GM23338 (cell line): Measurements from ENCODE around the gene S100A7A. TPM values are rescaled to one million over a fixed set of nuclear protein-coding genes. Genes with fewer than 3 reads are reported as not detected.

Experiments used
- ATAC-seq: fragments of 200-7000 bp; cut with Tn5 transposase; 3 replicates; pipeline ENCODE4 v1.9.1; 2020
- DNase-seq: peaks from one replicate; pipeline ENCODE4 v3.0.0-alpha.2; 2015; ENCODE audit warnings: low spot score
- H2AFZ ChIP-seq: fragments of 200-600 bp; sonication (generic); 2 replicates; pipeline ENCODE4 v1.8.0; 2016; ENCODE audit warnings: antibody characterized with exemption, mild to moderate bottlenecking, moderate library complexity
- H3F3A ChIP-seq: fragments of 200-600 bp; sonication (generic); replicated peaks from 2 replicates; pipeline ENCODE4 v1.8.0; 2017; ENCODE audit warnings: antibody characterized with exemption, mixed run types, low read depth
- H3K27ac ChIP-seq: fragments of 200-600 bp; sonication (generic); 2 replicates; pipeline ENCODE4 v1.6.1; 2016; ENCODE audit warnings: low read depth
- H3K27me3 ChIP-seq: fragments of 200-600 bp; sonication (generic); 2 replicates; pipeline ENCODE4 v1.8.0; 2016; ENCODE audit warnings: mild to moderate bottlenecking, mixed run types, moderate library complexity; ENCODE audit not compliant: insufficient read depth
- H3K36me3 ChIP-seq: fragments of 200-600 bp; sonication (generic); 2 replicates; pipeline ENCODE4 v1.8.0; 2016; ENCODE audit warnings: mild to moderate bottlenecking; ENCODE audit not compliant: insufficient read depth
- H3K4me1 ChIP-seq: fragments of 200-600 bp; sonication (generic); 2 replicates; pipeline ENCODE4 v1.8.0; 2016; ENCODE audit warnings: mild to moderate bottlenecking, moderate library complexity; ENCODE audit not compliant: insufficient read depth
- H3K4me2 ChIP-seq: fragments of 200-600 bp; sonication (generic); 2 replicates; pipeline ENCODE4 v1.7.1; 2017; ENCODE audit warnings: mixed run types
- H3K4me3 ChIP-seq: fragments of 200-600 bp; sonication (generic); 2 replicates; pipeline ENCODE4 v1.6.1; 2016; ENCODE audit warnings: mixed run types
- H3K79me2 ChIP-seq: fragments of 200-600 bp; sonication (generic); replicated peaks from 2 replicates; pipeline ENCODE4 v1.8.0; 2017; ENCODE audit warnings: mild to moderate bottlenecking; ENCODE audit not compliant: insufficient read depth
- H3K9me2 ChIP-seq: fragments of 200-600 bp; sonication (generic); 2 replicates; pipeline ENCODE4 v1.8.0; 2017; ENCODE audit not compliant: insufficient read depth
- H4K20me1 ChIP-seq: fragments of 200-600 bp; sonication (generic); replicated peaks from 2 replicates; pipeline ENCODE4 v1.8.0; 2017; ENCODE audit warnings: mild to moderate bottlenecking; ENCODE audit not compliant: insufficient read depth
- H3K27ac Mint-ChIP-seq: 2 replicates; pipeline ENCODE4 v1.8.0; 2020; ENCODE audit warnings: inconsistent platforms, mild to moderate bottlenecking, moderate library complexity, mixed read lengths
- H3K27me3 Mint-ChIP-seq: 3 replicates; pipeline ENCODE4 v1.8.0; 2022; ENCODE audit warnings: low read depth, mild to moderate bottlenecking, moderate library complexity, mixed read lengths, inconsistent platforms; ENCODE audit not compliant: insufficient read depth, poor library complexity
- H3K36me3 Mint-ChIP-seq: 3 replicates; pipeline ENCODE4 v1.8.0; 2021; ENCODE audit warnings: low read depth, mild to moderate bottlenecking, inconsistent platforms, moderate library complexity, mixed read lengths
- H3K4me1 Mint-ChIP-seq: 3 replicates; pipeline ENCODE4 v1.8.0; 2020; ENCODE audit warnings: mild to moderate bottlenecking, inconsistent platforms, mixed read lengths
- H3K4me3 Mint-ChIP-seq: 3 replicates; pipeline ENCODE4 v1.8.0; 2021; ENCODE audit warnings: moderate library complexity, mild to moderate bottlenecking, inconsistent platforms, mixed read lengths
- H3K9me3 Mint-ChIP-seq: 3 replicates; pipeline ENCODE4 v1.8.0; 2020; ENCODE audit warnings: moderate library complexity, mild to moderate bottlenecking, inconsistent platforms, mixed read lengths
- CREB1 ChIP-seq: fragments of 250-450 bp; sonication (Bioruptor Pico); IDR thresholded peaks from 2 replicates; pipeline ENCODE4 v1.5.0; 2020; ENCODE audit warnings: low read depth, mild to moderate bottlenecking, moderate library complexity
- EZH2phosphoT487 ChIP-seq: fragments of 200-600 bp; sonication (generic); IDR thresholded peaks from one replicate; pipeline ENCODE4 v1.8.1; 2018; ENCODE audit warnings: antibody characterized with exemption; ENCODE audit not compliant: unreplicated experiment
- JUNB ChIP-seq: IDR thresholded peaks from one replicate; pipeline ENCODE4 v1.6.1; 2016; ENCODE audit warnings: antibody characterized with exemption; ENCODE audit not compliant: unreplicated experiment
- NANOG ChIP-seq: IDR thresholded peaks from 2 replicates; pipeline ENCODE4 v1.6.1; 2016; ENCODE audit warnings: antibody characterized with exemption, borderline replicate concordance
- POLR2AphosphoS5 ChIP-seq: IDR thresholded peaks from 2 replicates; pipeline ENCODE4 v1.6.1; 2016; ENCODE audit warnings: antibody characterized with exemption, low read depth
- REST ChIP-seq: IDR thresholded peaks from one replicate; pipeline ENCODE4 v1.6.1; 2018; ENCODE audit warnings: antibody characterized with exemption; ENCODE audit not compliant: unreplicated experiment
- STAT1 ChIP-seq: IDR thresholded peaks from one replicate; pipeline ENCODE4 v1.6.1; 2016; ENCODE audit warnings: antibody characterized with exemption; ENCODE audit not compliant: unreplicated experiment
- ZNF114 ChIP-seq: fragments of 250-450 bp; sonication (Bioruptor Pico); IDR thresholded peaks from 2 replicates; pipeline ENCODE4 v1.5.0; 2020; ENCODE audit warnings: mild to moderate bottlenecking, moderate library complexity
- ZNF331 ChIP-seq: fragments of 250-450 bp; sonication (Bioruptor Pico); IDR thresholded peaks from 2 replicates; pipeline ENCODE4 v1.5.0; 2020; ENCODE audit warnings: low read depth, mild to moderate bottlenecking, moderate library complexity
- polyA plus RNA-seq: library from polyadenylated mRNA; unstranded; fragments of >200 nt; fragmentation: Nextera tagmentation; extraction: Ambion mirVana; gene quantifications from 2 replicates; pipeline ENCODE4 v1.2.1, GENCODE V29; 2016
- total RNA-seq: library from RNA; depleted of rRNA; stranded (reverse); fragments of >200 nt; shearing (Covaris generic); gene quantifications from 2 replicates; pipeline ENCODE4 v1.2.3, GENCODE V29; 2014
- TF ChIP-seq, protein P1 (sequence below), 2 experiments: fragments of 200-600 bp in 1 of 2; sonication (generic) in 1 of 2; conservative IDR thresholded peaks; 2 replicates each; pipeline versions ENCODE4 v1.5.1 to v1.6.1; 2016 to 2017; ENCODE audit warnings: antibody characterized with exemption in 2 of 2, low read depth in 2 of 2, mild to moderate bottlenecking in 2 of 2, moderate library complexity in 1 of 2

S100A7A gene
- total and polyA plus RNA-seq, 2 experiments from 2014 or later, result not detected

- Histone ChIP-seq H3K79me2 (no peaks in the 10 kb centered on the region), H3K36me3 (no peaks in the 10 kb centered on the region), H3K27me3 (no peaks in the 10 kb centered on the region), H4K20me1 (no peaks in the 10 kb centered on the region), H2AFZ (no peak overlapping the region), H3K4me2 (no peak overlapping the region), H3K9me2 (no peaks in the 10 kb centered on the region), H3K27ac (no peak overlapping the region), H3K4me1 (no peaks in the 10 kb centered on the region), H3K4me3 (no peak overlapping the region), H3F3A (no peaks in the 10 kb centered on the region)
- peaks cover 7% of the 10 kb centered on the region for H3K27me3 Mint-ChIP-seq
- H3K4me1 Mint-ChIP-seq, result peaks cover 7% of the 10 kb centered on the region; the same call in 2 of the 3 replicates
- no peaks in the 10 kb centered on the region for H3K9me3 Mint-ChIP-seq
- no peak overlapping the region for H3K27ac Mint-ChIP-seq
- H3K4me3 Mint-ChIP-seq, result no peak overlapping the region
- DNase-seq (no peak), ATAC-seq (no peak)
- TF ChIP-seq NANOG (no peak), CREB1 (CRISPR knock-in tag) (no peak), POLR2AphosphoS5 (no peak), ZNF331 (no peak), EZH2phosphoT487 (no peak), REST (no peak), JUNB (no peak), STAT1 (no peak), ZNF114 (CRISPR knock-in tag) (no peak)
- TF ChIP-seq, protein P1, sequence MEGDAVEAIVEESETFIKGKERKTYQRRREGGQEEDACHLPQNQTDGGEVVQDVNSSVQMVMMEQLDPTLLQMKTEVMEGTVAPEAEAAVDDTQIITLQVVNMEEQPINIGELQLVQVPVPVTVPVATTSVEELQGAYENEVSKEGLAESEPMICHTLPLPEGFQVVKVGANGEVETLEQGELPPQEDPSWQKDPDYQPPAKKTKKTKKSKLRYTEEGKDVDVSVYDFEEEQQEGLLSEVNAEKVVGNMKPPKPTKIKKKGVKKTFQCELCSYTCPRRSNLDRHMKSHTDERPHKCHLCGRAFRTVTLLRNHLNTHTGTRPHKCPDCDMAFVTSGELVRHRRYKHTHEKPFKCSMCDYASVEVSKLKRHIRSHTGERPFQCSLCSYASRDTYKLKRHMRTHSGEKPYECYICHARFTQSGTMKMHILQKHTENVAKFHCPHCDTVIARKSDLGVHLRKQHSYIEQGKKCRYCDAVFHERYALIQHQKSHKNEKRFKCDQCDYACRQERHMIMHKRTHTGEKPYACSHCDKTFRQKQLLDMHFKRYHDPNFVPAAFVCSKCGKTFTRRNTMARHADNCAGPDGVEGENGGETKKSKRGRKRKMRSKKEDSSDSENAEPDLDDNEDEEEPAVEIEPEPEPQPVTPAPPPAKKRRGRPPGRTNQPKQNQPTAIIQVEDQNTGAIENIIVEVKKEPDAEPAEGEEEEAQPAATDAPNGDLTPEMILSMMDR (conservative IDR thresholded peaks at IDR 0.05; ENCODE audit: low read depth in 2 of 2), result no peak
- no peaks in the 10 kb centered on the region for H3K36me3 Mint-ChIP-seq
These were observed 18.2 kb upstream of the S100A7A start for GRCh38 chr1:153397924-153398651.
